GM12872 (cell line): Measurements from ENCODE around the gene MAU2.
A peak's percentile ranks its signal among the peaks of the same experiment; 100 is the strongest.

Source experiments
- TF ChIP-seq, protein P1 (sequence below): IDR thresholded peaks from 3 replicates; pipeline ENCODE4 v1.5.1; 2011; ENCODE audit warnings: low read depth, mild to moderate bottlenecking, low read length, moderate library complexity; ENCODE audit not compliant: insufficient read depth

MAU2 gene

DNA sequence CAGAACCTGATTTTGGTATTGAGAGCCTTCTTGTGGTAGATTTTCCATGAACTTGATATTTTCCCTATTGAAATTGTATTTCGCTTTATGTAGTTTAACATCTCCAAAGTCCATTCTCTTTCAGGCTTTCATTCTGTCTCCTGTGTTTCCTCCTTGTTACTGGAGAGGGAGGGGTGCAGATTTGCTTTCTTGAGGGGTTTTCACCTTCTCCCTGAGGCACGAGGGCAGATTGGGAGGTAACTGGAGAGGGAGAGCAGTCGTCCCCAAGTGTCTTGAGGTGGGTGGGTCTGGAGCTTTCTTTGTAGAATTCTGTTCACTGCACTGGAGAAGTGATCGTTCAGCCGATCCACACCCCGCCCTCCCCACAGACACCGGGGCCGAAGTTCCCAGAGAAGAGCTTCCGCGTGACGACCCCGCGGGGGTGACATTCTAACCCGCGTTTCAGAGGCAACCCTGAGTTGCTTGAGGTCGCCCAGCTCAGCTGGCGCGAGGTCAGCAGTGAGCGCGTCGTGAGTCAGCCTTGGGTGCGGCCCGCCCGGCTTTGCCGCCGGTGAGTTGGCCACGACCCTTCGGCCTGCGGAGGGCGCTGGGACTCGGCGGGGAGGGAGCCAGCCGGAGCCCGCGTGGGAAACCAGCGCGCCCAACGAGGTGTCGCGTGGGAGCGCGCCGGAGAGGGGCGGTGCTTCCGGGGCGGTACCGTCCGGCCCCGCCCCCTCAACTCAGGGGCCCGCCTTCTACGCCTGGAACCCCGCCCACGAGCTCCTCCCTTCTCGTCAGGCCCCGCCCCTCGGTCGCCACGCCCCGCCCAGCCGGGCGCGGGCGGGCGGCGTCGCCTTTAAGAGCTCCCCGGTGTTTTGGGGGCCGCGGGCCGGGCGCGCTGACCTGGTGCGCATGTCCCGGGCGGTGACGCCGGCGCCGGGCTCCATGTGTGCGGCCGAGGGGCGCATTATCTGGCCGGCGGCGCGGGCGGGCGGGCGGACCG is 84.5 kb downstream of the MAU2 start, which contains the start of gene GATAD2A:
Gene GATAD2A, plus strand, starts transcription at position 797 of the 982 bp plus-strand sequence. CDS start 59,671 bp downstream, outside the sequence.
- TF ChIP-seq, protein P1, sequence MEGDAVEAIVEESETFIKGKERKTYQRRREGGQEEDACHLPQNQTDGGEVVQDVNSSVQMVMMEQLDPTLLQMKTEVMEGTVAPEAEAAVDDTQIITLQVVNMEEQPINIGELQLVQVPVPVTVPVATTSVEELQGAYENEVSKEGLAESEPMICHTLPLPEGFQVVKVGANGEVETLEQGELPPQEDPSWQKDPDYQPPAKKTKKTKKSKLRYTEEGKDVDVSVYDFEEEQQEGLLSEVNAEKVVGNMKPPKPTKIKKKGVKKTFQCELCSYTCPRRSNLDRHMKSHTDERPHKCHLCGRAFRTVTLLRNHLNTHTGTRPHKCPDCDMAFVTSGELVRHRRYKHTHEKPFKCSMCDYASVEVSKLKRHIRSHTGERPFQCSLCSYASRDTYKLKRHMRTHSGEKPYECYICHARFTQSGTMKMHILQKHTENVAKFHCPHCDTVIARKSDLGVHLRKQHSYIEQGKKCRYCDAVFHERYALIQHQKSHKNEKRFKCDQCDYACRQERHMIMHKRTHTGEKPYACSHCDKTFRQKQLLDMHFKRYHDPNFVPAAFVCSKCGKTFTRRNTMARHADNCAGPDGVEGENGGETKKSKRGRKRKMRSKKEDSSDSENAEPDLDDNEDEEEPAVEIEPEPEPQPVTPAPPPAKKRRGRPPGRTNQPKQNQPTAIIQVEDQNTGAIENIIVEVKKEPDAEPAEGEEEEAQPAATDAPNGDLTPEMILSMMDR: peak; percentile 32; the same call in 1 of the 3 replicates

GRCh38 chr19:19405971-19406877 is 85.6 kb downstream of the MAU2 start:
- TF ChIP-seq, protein P1: no peak

DNA sequence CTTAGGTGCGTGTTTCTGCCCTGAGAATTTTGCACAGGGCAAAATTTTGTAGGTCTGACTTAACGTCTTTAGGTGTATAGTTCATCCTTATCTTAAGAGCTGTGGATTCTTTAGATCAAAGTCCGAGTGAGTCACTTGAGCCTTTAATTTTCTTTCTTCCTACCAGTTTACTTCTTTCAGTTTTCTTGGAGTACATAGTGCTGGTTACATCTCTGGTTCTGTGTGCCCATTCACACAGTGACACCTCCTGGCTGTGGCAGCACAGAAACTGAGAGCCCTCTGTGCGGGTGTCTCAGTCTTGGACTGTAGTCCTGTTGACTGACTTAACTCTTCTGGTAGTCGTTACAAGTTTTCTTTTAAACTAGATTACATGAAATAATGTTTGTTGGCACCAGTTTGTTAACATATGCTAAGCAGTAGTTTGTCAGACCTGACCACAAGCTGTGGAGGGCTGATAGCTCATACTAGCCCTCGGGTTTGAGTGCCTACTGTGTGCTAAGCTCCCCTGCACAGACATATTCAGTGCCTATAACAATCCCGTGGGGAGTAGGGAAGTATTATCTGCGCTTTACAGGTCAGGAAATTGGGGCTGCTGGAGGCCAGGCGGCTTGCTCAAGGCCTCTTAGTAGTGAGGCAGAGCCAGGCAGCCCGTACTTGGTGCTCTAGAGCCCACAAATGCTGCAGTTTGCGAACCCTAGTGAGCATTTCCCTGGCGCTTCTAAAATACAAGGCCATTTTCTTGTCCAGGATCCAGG is 86.4 kb downstream of the MAU2 start:
- TF ChIP-seq, protein P1: peak; percentile 51

DNA sequence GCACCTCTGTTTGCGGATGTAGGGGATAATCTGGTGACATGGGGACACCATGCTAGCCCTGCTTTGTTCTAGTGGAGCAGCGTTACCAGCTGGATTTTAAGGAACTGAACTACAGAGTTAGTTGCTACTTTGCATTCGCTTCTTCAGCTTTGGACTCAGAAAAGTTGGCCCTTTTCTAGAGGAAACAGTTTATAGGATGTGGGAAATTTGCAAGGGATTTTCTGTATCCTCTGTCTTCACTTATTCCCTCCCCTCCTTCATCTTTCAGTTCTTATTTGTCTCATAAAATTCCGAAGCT is 87.0 kb downstream of the MAU2 start:
- TF ChIP-seq, protein P1: no peak
